GM21619 (cell line): Measurements from ENCODE around the gene MLEC.

Source experiments
- ATAC-seq: cut with Tn5 transposase; IDR thresholded peaks from one replicate; pipeline ENCODE4 v1.9.1; 2021; ENCODE audit not compliant: unreplicated experiment

MLEC gene

GRCh38 chr12:120686690-120687577, at the start of gene MLEC:
Gene MLEC, plus strand, starts transcription at chr12:120687149. Its CDS starts 148 bp downstream, at chr12:120687297.
- ATAC-seq, result peak; percentile 60

- ATAC-seq, result peak; percentile 63
These were observed 46.9 kb upstream of the MLEC start, which contains the start of gene CABP1 for GRCh38 chr12:120639771-120640721. Gene CABP1, plus strand, starts transcription at chr12:120640626. Its CDS starts 60 bp downstream, at chr12:120640686.

GRCh38 chr12:120640861-120641833, 45.8 kb upstream of the MLEC start:
- ATAC-seq, result peak; percentile 46

GRCh38 chr12:120642121-120642520, 44.8 kb upstream of the MLEC start:
- ATAC-seq, result no peak

GRCh38 chr12:120642826-120643225, 44.1 kb upstream of the MLEC start:
- no peak for ATAC-seq

GRCh38 chr12:120643574-120643973, 43.4 kb upstream of the MLEC start:
- no peak for ATAC-seq

GRCh38 chr12:120646044-120646443, 40.9 kb upstream of the MLEC start:
- no peak for ATAC-seq

GRCh38 chr12:120647375-120647755, 39.6 kb upstream of the MLEC start:
- no peak for ATAC-seq

- no peak for ATAC-seq
These were observed 37.3 kb upstream of the MLEC start for GRCh38 chr12:120649442-120650232.

- no peak for ATAC-seq
These were observed 36.7 kb upstream of the MLEC start for GRCh38 chr12:120650233-120650690.

GRCh38 chr12:120651821-120652220, 35.1 kb upstream of the MLEC start:
- ATAC-seq, result no peak

GRCh38 chr12:120652656-120653435, 34.1 kb upstream of the MLEC start:
- ATAC-seq, result no peak

GRCh38 chr12:120653611-120654010, 33.3 kb upstream of the MLEC start:
- no peak for ATAC-seq

- no peak for ATAC-seq
These were observed 32.3 kb upstream of the MLEC start for GRCh38 chr12:120654656-120655055.

GRCh38 chr12:120656008-120656407, 30.9 kb upstream of the MLEC start:
- ATAC-seq, result no peak

- no peak for ATAC-seq
These were observed 28.4 kb upstream of the MLEC start for GRCh38 chr12:120658286-120659150.

- no peak for ATAC-seq
These were observed 27.8 kb upstream of the MLEC start for GRCh38 chr12:120659151-120659525.

- ATAC-seq, result no peak
These were observed 25.5 kb upstream of the MLEC start for GRCh38 chr12:120661432-120661831.
